Measurements from ENCODE around the gene TIMM23. TPM values are rescaled to one million over a fixed set of nuclear protein-coding genes. Genes with fewer than 3 reads are reported as not detected.
A peak's percentile ranks its signal among the peaks of the same experiment; 100 is the strongest.
"Not testable (repeated sequence)": the region's sequence is repeated elsewhere in the genome, so short reads cannot be mapped to it uniquely, and the experiment has no call there.

Gene TIMM23
- total RNA-seq, 1 donor from 2014 or later, result 102 TPM

- H3K27me3 Mint-ChIP-seq (ENCODE audit: insufficient read depth), result no peaks in the 10 kb centered on the region
- no peaks in the 10 kb centered on the region for H3K9me3 Mint-ChIP-seq
- peaks cover 7% of the 10 kb centered on the region for H3K36me3 Mint-ChIP-seq (ENCODE audit: low read depth)
- H3K4me3 Mint-ChIP-seq, result peak overlapping the region; percentile 46
- H3K27ac Mint-ChIP-seq, result no peak overlapping the region
- intact Hi-C loops (cut with micrococcal nuclease), result loop anchor here (1.0 to 5.0 kb wide), 3 partner anchors 9 to 795 kb away; no protein-coding TSS in a partner anchor
- peaks cover 40% of the 10 kb centered on the region for H3K4me1 Mint-ChIP-seq (ENCODE audit: low read depth)
- DNase-seq (ENCODE audit: low spot score), result no peak
These were observed 59.6 kb downstream of the TIMM23 start for GRCh38 chr10:46031648-46032532.

GRCh38 chr10:46033602-46034011 lies 61.3 kb downstream of the TIMM23 start:
- no peaks in the 10 kb centered on the region for H3K9me3 Mint-ChIP-seq
- peaks cover 1% of the 10 kb centered on the region for H3K36me3 Mint-ChIP-seq (ENCODE audit: low read depth)
- no peak for DNase-seq (ENCODE audit: low spot score)
- H3K27me3 Mint-ChIP-seq (ENCODE audit: insufficient read depth), result no peaks in the 10 kb centered on the region
- H3K4me1 Mint-ChIP-seq (ENCODE audit: low read depth), result peaks cover 25% of the 10 kb centered on the region
- intact Hi-C loops (cut with micrococcal nuclease), result loop anchor here (5.0 kb wide), 1 partner anchor 796 kb away; no protein-coding TSS in a partner anchor
- H3K27ac Mint-ChIP-seq, result no peak overlapping the region
- no peak overlapping the region for H3K4me3 Mint-ChIP-seq

- peaks cover 9% of the 10 kb centered on the region for H3K4me1 Mint-ChIP-seq (ENCODE audit: low read depth)
- intact Hi-C loops (cut with micrococcal nuclease), result no loop called here
- no peak for DNase-seq (ENCODE audit: low spot score)
- no peak overlapping the region for H3K27ac Mint-ChIP-seq
- no peaks in the 10 kb centered on the region for H3K9me3 Mint-ChIP-seq
- no peaks in the 10 kb centered on the region for H3K27me3 Mint-ChIP-seq (ENCODE audit: insufficient read depth)
- no peaks in the 10 kb centered on the region for H3K36me3 Mint-ChIP-seq (ENCODE audit: low read depth)
- H3K4me3 Mint-ChIP-seq, result no peak overlapping the region
These were observed 63.9 kb downstream of the TIMM23 start for GRCh38 chr10:46035923-46036849.

- Mint-ChIP-seq H3K4me1 (ENCODE audit: low read depth) (peaks cover 5% of the 10 kb centered on the region), H3K36me3 (ENCODE audit: low read depth) (no peaks in the 10 kb centered on the region), H3K27ac (no peak overlapping the region), H3K27me3 (ENCODE audit: insufficient read depth) (peaks cover 5% of the 10 kb centered on the region), H3K9me3 (no peaks in the 10 kb centered on the region), H3K4me3 (no peak overlapping the region)
- intact Hi-C loops (cut with micrococcal nuclease), result no loop called here
- DNase-seq (ENCODE audit: low spot score), result no peak
These were observed 65.0 kb downstream of the TIMM23 start for GRCh38 chr10:46037107-46037825.

- Mint-ChIP-seq H3K27me3 (ENCODE audit: insufficient read depth) (peaks cover 9% of the 10 kb centered on the region), H3K9me3 (no peaks in the 10 kb centered on the region), H3K4me1 (ENCODE audit: low read depth) (no peaks in the 10 kb centered on the region)
These were observed 67.7 kb downstream of the TIMM23 start for GRCh38 chr10:46040004-46040403.

GRCh38 chr10:46042527-46042926 lies 70.2 kb downstream of the TIMM23 start:
- Mint-ChIP-seq H3K36me3 (ENCODE audit: low read depth) (no peaks in the 10 kb centered on the region), H3K9me3 (no peaks in the 10 kb centered on the region), H3K27ac (no peak overlapping the region), H3K4me3 (no peak overlapping the region), H3K27me3 (ENCODE audit: insufficient read depth) (peaks cover 13% of the 10 kb centered on the region), H3K4me1 (ENCODE audit: low read depth) (no peaks in the 10 kb centered on the region)
- DNase-seq (ENCODE audit: low spot score), result no peak
- intact Hi-C loops (cut with micrococcal nuclease), result no loop called here

More at GRCh38 chr10:46040004-46040403, 67.7 kb downstream of the TIMM23 start:
- no peak for DNase-seq (ENCODE audit: low spot score)
- Mint-ChIP-seq H3K27ac (no peak overlapping the region), H3K36me3 (ENCODE audit: low read depth) (no peaks in the 10 kb centered on the region), H3K4me3 (no peak overlapping the region)
- intact Hi-C loops (cut with micrococcal nuclease), result no loop called here

- DNase-seq (ENCODE audit: low spot score), result no peak
- H3K36me3 Mint-ChIP-seq (ENCODE audit: low read depth), result no peaks in the 10 kb centered on the region
- intact Hi-C loops (cut with micrococcal nuclease), result no loop called here
- no peak within 1 kb of the TSS for H3K27ac Mint-ChIP-seq
- H3K4me3 Mint-ChIP-seq, result no peak within 1 kb of the TSS
- no peaks in the 10 kb centered on the region for H3K9me3 Mint-ChIP-seq
- no peaks in the 10 kb centered on the region for H3K4me1 Mint-ChIP-seq (ENCODE audit: low read depth)
- peaks cover 23% of the 10 kb centered on the region for H3K27me3 Mint-ChIP-seq (ENCODE audit: insufficient read depth)
These were observed 74.0 kb downstream of the TIMM23 start, which contains the start of gene MSMB for GRCh38 chr10:46046261-46046660. MSMB (minus strand) TSS chr10:46046269; CDS start chr10:46046237, 32 bp downstream.

- no peak for DNase-seq (ENCODE audit: low spot score)
- no peaks in the 10 kb centered on the region for H3K36me3 Mint-ChIP-seq (ENCODE audit: low read depth)
- intact Hi-C loops (cut with micrococcal nuclease), result no loop called here
- no peak overlapping the region for H3K4me3 Mint-ChIP-seq
- peaks cover 20% of the 10 kb centered on the region for H3K27me3 Mint-ChIP-seq (ENCODE audit: insufficient read depth)
- H3K27ac Mint-ChIP-seq, result no peak overlapping the region
- no peaks in the 10 kb centered on the region for H3K9me3 Mint-ChIP-seq
- H3K4me1 Mint-ChIP-seq (ENCODE audit: low read depth), result no peaks in the 10 kb centered on the region
These were observed 75.9 kb downstream of the TIMM23 start for GRCh38 chr10:46048152-46048551.

- H3K36me3 Mint-ChIP-seq (ENCODE audit: low read depth); H3K4me3 Mint-ChIP-seq; DNase-seq (ENCODE audit: low spot score); H3K4me1 Mint-ChIP-seq (ENCODE audit: low read depth); intact Hi-C loops (cut with micrococcal nuclease); H3K27ac Mint-ChIP-seq; H3K9me3 Mint-ChIP-seq: not testable (repeated sequence)
- H3K27me3 Mint-ChIP-seq (ENCODE audit: insufficient read depth), result peaks cover 18% of the 10 kb centered on the region
These were observed 77.2 kb downstream of the TIMM23 start for GRCh38 chr10:46049497-46049831.

- Mint-ChIP-seq H3K4me3 (no peak overlapping the region), H3K4me1 (ENCODE audit: low read depth) (peaks cover 7% of the 10 kb centered on the region), H3K27me3 (ENCODE audit: insufficient read depth) (peaks cover 18% of the 10 kb centered on the region), H3K9me3 (no peaks in the 10 kb centered on the region), H3K36me3 (ENCODE audit: low read depth) (no peaks in the 10 kb centered on the region), H3K27ac (no peak overlapping the region)
- intact Hi-C loops (cut with micrococcal nuclease), result no loop called here
- no peak for DNase-seq (ENCODE audit: low spot score)
These were observed 78.8 kb downstream of the TIMM23 start for GRCh38 chr10:46050941-46051623.

- intact Hi-C loops (cut with micrococcal nuclease), result no loop called here
- DNase-seq (ENCODE audit: low spot score), result no peak
These were observed 79.9 kb downstream of the TIMM23 start for GRCh38 chr10:46052057-46052790.

More at GRCh38 chr10:46052057-46052790, 79.9 kb downstream of the TIMM23 start:
- no peak overlapping the region for H3K27ac Mint-ChIP-seq
- no peaks in the 10 kb centered on the region for H3K36me3 Mint-ChIP-seq (ENCODE audit: low read depth)
- no peaks in the 10 kb centered on the region for H3K9me3 Mint-ChIP-seq
- no peak overlapping the region for H3K4me3 Mint-ChIP-seq
- peaks cover 7% of the 10 kb centered on the region for H3K4me1 Mint-ChIP-seq (ENCODE audit: low read depth)
- H3K27me3 Mint-ChIP-seq (ENCODE audit: insufficient read depth), result peaks cover 15% of the 10 kb centered on the region

Data from activated T-helper 1 cell treated with anti-CD3 and anti-CD28 coated beads, Interleukin-12 subunit alpha, Interleukin-12 subunit beta, Interleukin-2, Interleukin-4 antibody, amounts not matched to agents 30 ng/mL and 10 ng/mL and 1 ng/mL, durations not matched to agents 14 hours and 24 hours and 36 hours (primary cell).